ENCODE results near the gene AGBL1.
"Not testable (repeated sequence)": the region's sequence is repeated elsewhere in the genome, so short reads cannot be mapped to it uniquely, and the experiment has no call there.

Gene AGBL1

GRCh38 chr15:86849136-86849535 is 769.5 kb downstream of the AGBL1 start:
- no peak for DNase-seq

DNA sequence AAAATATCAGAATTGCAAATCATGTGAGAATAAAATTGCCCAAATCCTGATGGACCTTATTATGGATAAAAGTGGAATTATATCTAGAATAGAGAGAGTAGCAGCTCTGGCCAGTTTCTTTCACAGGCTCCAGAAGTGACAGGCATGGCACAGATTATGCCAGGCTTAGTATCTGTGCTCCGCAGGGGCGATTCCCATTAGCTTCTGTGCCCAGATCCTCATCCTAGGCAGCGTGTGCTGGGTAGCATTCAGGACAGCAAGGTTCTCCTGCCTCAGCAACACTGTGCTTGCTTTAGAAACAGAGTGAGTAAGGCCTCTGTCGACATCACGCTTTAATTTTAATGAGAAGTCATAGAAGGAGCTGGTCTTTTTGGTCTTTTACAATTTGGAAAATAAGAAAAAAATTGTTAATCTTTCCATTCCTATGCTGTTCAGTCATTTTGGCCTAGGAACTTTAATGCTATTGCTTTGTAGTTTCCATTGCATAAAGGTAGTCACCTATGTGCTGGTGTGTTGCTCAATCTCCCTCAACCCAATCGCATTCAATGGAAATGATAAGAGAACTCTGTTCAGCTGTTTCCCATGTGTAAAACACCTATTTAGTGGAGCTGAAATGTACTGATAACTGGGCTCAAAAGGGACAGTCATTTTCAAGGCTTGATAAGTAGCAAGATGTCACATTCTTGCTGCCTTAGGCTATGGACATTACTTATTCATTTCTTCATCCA is 770.1 kb downstream of the AGBL1 start:
- no peak for DNase-seq

- no peak for DNase-seq
These were observed 771.3 kb downstream of the AGBL1 start for GRCh38 chr15:86850939-86851338.

GRCh38 chr15:86852741-86853140 is 773.1 kb downstream of the AGBL1 start:
- DNase-seq = no peak

DNA sequence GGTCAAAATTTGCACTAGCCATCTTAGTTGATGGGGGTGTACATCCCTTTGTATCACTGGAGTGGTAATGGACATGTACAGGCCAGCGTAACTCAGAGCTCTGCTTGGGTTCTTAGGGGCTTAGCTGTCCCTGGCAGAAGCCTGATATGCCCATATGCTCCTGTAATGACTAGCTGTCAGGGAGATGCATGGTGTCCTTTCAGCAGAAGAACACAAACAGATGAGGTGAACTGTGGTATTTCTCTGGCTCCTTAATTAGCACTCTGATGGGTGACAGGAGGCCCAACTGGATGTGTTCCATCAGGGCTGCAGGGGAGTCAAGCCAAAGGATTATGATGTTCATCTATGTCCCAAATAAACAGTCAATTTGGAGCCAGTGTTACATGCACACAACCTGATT is 774.5 kb downstream of the AGBL1 start:
- DNase-seq = no peak

DNA sequence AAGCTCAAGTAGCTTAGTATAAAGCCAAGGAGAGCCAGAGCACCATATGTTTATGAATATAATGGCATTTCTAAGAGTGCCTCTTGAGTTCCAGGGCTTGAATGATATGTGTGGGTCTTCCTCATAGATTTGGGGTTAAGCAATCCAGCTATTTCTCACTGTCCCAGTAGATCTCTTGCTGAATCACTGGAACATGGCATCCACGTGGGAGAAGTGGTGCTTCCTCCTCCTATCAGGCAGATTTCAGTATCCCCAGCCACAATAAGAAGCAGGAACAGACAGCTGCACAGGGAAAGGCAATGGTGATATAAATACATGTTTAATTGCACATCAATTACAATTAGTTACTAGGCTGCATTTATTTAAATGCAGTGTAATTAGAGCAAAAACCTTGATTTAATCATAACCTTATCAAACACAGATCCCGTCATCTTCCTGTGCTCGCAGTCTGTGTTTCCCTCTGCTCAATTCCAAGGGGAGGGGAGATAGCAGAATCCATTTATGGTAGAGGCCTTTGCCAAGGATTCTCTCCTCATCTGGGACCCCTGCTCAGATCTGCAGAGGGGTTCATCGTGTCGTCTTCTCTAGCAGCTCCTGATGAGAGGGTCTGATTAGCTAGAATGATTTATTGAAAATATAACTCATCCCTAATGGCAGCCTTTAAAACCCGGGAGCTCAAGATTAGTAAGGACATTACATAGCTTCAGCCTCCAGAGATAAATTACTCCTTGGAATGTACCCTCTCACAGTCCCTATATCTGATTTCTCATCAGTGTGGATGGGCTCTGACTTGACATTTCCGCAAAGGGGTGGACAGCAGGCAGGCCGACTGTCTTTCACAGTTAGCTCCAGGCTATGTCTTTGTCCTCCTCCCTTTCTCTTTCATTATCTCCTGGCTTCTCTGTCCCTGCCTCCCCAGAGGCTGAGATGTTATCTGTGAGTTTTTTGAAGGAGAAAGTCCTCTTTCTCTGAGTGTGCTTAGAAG is 775.9 kb downstream of the AGBL1 start:
- no peak for DNase-seq

GRCh38 chr15:86857701-86858100 is 778.0 kb downstream of the AGBL1 start:
- no peak for DNase-seq

DNA sequence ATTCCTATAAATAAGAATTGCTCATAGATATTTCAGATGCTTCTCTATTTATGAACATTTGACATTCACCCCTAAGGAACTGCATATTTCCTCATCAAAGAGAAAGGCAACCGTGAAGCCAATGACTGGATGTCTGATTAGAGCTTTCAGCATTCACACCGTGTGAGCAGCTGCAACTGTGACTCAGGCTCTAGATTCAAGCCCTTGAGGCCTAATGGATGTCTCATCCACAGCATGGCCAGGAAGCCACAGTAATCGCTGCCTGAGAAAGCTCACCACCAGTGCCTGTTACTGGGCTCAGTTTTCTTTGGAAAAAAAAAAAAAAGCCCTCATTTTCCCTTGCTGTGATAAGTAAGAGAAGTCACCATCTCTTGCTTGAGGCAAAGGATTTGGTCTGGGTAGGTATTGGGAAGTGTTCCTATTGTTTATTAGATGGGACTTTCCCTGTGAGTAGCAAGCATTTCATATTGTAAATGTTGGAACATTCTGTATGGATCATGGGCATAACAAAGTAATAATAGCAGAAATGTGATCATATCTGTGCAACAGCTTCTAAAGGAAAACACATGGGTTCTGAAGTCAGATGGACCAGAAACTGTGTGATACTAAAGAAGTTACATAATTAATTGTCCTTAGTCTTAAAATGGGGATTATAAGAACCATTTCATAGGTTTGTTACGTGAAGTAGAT is 783.7 kb downstream of the AGBL1 start:
- no peak for DNase-seq

GRCh38 chr15:86865920-86866319 is 786.2 kb downstream of the AGBL1 start:
- no peak for DNase-seq

GRCh38 chr15:86870846-86871245 is 791.2 kb downstream of the AGBL1 start:
- no peak for DNase-seq

GRCh38 chr15:86871964-86872363 is 792.3 kb downstream of the AGBL1 start:
- no peak for DNase-seq

GRCh38 chr15:86872782-86873181 is 793.1 kb downstream of the AGBL1 start:
- DNase-seq = no peak

GRCh38 chr15:86875067-86875466 is 795.4 kb downstream of the AGBL1 start:
- DNase-seq = no peak

DNA sequence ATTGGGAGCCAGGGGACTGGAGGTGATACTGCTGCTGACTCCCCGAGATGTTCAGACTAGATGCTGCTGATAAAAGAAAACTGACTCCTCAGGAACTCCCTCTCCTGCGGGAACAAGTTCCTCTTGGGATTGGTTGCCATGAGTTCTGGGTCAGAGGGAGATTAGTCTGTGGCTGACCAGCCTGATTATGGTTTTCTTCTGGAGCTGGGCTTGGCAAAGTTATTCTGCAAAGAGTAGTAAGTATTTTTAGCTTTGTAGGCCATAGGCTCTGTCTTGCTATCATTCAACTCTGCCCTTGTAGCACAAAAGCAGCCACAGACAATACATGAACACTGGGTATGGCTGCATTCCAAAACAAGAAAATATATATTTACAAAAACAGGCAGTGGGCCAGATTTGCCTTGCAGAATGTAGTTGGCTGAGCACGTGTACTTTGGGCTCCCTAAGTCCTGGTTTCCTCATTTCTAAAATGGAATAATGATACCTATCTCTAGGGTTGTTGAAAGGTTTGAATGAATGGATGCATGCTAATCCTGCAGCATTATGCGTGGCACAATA is 796.8 kb downstream of the AGBL1 start:
- no peak for DNase-seq

DNA sequence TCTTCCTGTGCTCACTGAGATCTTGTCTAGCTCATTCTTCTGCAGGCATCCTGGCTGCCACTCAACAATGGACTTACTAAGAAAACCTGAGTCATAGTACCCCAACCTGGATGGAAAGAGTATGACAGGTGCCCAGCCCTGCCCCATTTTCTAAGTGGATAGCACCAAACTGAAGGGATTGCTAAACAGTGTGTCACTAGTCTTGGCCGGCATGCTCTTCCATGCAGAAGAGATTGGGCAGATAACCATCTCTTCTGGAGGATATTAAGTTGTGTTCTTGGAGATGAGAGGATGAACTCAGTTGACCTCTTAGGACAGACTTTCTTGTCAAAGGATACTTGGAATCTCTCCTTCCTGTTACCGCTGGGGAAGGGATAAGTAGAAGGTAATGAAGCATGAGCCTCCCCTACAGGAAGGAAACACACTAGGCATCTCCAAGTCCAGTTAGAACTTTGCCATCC is 797.5 kb downstream of the AGBL1 start:
- no peak for DNase-seq

GRCh38 chr15:86878844-86879243 is 799.2 kb downstream of the AGBL1 start:
- DNase-seq = not testable (repeated sequence)

DNA sequence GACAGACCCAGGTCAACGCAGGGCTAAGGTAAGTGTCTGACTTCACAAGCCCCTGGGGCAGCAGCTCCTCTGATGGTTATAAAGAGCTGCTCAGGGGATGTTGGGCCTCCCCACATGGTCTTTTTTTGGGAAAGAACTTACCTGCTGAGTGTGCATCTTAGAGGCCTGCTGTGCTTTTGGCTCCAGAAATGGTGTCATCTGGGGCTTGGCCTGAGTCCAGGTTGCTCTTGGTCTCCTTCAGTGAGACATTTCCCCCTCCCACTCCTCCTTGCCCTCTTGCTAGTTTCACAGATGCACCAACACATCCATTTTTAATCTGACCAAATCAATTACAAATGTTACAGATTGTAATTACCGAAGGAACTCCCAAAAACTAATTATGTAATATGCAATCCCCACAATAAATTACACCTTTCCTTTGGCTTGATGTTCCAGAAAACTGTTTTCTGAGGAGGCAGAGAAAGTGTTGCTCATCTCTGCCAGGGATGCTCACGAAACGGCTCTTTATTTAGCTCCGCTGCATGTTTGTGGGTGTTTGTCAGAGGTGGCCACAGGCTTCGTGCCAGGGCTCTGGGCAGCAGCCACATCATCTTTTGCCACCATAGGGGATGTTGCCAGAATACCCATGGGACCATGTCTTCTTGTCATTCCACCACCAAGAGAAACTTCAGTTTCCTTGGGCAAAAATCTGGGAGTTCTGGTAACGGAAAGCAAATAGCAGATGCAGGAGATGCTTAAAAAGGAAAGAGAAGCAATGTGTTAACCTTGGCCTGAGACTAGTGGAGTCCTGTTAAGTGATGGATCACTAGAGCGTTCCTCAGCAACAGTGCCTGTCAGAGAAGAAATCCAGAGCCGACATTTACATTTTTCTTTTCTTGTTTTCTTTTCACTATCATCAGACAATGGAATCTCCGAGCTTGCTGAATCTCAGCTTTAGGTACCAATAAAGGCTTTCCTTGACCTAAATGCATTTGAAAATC is 799.9 kb downstream of the AGBL1 start:
- DNase-seq = no peak

DNA sequence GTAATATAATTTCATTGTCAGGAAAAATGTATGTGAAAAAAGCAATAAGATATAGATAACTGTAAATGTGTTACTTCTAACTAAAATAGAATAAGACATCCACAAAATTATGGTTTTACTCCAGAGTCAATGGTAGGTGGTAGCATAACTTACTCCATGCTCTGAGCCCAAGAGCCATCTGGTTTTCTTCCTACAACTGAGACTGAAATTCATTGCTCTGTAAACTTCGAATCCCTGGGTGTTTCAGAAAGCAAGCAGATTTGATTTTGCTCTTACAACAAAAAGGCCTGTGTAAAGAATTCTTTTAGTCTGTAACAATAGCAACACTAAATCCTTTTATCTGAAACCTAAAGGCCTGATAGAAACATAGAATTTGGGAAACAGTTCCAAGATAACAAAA is 805.9 kb downstream of the AGBL1 start:
- DNase-seq = no peak

DNA sequence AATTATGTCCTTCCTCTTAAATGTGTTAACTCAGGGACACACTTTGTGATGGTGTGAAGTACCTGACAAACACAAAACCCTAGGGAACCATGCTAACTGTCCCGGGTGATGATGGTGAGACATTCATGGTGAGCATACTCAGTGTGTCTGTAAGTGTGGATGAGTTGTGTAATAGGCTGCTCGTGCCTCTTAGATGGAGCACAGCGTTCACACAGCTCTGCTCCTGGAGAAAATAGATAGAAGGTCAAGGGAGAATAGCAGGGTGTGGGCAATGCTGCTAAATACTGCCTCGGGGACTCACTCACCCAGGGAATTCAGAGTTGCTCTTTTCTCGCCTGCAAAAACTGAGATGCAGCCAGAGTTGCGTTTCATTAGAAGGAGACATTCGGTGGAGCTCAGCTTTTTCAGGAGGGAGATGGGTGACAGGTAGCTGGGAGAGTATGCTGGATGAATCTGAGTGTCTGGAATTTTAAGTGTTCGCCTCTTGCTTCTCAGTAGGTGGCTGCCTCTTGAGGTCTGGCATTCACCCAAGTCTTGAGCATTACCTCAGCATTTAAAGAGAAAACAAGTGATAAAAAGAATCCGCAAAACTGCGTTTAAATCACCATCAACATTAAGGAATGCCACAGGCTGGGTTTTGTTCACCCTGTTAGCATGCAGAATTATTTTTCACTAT is 813.2 kb downstream of the AGBL1 start:
- DNase-seq = no peak

- DNase-seq = no peak
These were observed 814.6 kb downstream of the AGBL1 start for GRCh38 chr15:86894269-86894668.

All from hematopoietic multipotent progenitor cell treated with erythropoietin and hydrocortisone succinate and interleukin-3 and kit ligand, for 4 days (in vitro differentiated cells).